ENCODE data around the gene ARHGEF33.

Gene ARHGEF33

DNA sequence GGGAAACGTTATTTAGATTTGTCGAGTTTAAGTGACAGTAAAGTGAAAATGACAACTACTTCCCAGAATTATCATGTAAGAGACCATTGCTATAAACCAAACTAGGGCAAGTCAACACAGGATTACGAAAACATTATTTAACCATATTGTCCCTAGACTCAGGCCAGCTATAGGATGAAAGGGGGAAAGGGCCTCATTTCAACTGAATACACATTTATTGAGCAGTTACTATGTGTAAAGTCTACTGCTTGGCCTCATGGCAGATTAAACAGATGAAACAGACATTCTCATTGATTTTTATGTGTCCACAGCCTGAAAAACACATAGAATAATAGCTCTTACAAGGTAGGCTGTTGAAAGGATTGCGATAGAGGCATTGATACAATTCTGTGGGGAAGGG, 32.7 kb downstream of the ARHGEF33 start:
- Histone ChIP-seq H3K27ac (ENCODE audit: low read length) (no peak overlapping the region), H3K36me3 (replicated peaks; ENCODE audit: low read depth, low read length) (no peaks in the 10 kb centered on the region), H3K79me2 (ENCODE audit: low read length) (no peaks in the 10 kb centered on the region), H3K27me3 (ENCODE audit: low read depth, low read length) (no peaks in the 10 kb centered on the region; the same call in 1 of the 2 replicates), H3K4me2 (ENCODE audit: low read length) (no peak overlapping the region), H3K4me3 (ENCODE audit: low read length) (no peak overlapping the region), H3K9ac (ENCODE audit: low read length) (no peak overlapping the region), H3K9me3 (ENCODE audit: insufficient read depth, low read length) (no peaks in the 10 kb centered on the region), H4K20me1 (ENCODE audit: insufficient read depth, low read length) (no peaks in the 10 kb centered on the region), H2AFZ (ENCODE audit: low read depth, low read length) (no peak overlapping the region), H3K4me1 (ENCODE audit: low read length) (no peaks in the 10 kb centered on the region)
- TF ChIP-seq EZH2phosphoT487 (IDR thresholded peaks at IDR 0.05; ENCODE audit: low read depth), result no peak
- TF ChIP-seq, protein P1, sequence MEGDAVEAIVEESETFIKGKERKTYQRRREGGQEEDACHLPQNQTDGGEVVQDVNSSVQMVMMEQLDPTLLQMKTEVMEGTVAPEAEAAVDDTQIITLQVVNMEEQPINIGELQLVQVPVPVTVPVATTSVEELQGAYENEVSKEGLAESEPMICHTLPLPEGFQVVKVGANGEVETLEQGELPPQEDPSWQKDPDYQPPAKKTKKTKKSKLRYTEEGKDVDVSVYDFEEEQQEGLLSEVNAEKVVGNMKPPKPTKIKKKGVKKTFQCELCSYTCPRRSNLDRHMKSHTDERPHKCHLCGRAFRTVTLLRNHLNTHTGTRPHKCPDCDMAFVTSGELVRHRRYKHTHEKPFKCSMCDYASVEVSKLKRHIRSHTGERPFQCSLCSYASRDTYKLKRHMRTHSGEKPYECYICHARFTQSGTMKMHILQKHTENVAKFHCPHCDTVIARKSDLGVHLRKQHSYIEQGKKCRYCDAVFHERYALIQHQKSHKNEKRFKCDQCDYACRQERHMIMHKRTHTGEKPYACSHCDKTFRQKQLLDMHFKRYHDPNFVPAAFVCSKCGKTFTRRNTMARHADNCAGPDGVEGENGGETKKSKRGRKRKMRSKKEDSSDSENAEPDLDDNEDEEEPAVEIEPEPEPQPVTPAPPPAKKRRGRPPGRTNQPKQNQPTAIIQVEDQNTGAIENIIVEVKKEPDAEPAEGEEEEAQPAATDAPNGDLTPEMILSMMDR (IDR thresholded peaks at IDR 0.05; ENCODE audit: low read depth, low read length), result no peak

DNA sequence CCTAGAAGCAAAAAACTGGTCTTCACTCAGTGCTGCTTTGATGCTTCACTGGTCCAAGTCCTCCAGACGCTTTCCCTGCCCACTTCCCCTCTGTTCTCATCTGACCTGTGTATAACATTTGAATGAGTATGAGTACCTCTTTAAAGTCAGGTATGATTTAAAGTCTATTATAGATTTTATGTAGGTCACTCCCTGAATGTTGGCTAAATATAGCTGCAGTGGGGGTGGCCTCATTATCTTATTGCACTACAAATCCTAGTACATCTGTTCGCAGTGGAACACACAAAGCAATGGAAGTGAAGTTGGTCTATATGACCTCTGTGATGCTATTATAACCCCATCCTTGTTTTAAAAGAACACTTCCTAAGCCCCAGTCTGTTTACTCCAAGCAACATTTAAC, 33.2 kb downstream of the ARHGEF33 start:
- no peak overlapping the region for H3K4me2 ChIP-seq (ENCODE audit: low read length)
- no peak overlapping the region for H3K4me3 ChIP-seq (ENCODE audit: low read length)

DNA sequence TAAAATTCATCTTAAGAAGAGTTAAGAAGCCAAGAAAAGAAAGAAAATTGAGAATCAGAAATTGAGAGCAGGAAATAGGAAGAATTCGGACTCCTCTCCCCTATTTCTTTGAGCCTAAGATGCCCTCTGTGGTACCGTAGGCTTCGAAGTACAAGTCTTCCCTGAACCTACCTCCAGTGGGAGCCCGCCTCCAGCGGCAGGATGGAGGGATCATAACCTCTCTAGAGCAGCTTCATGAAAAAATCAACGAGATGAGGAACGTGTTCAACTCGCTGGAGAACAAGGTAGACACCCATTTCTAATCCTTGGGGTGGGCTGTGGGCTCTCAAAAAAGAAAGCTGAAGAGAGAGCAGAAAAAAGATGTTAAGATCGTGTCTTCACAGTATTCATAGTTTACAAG, 36.3 kb downstream of the ARHGEF33 start:
- no peaks in the 10 kb centered on the region; the same call in 1 of the 2 replicates for H3K27me3 ChIP-seq (ENCODE audit: low read depth, low read length)
- H3K36me3 ChIP-seq (replicated peaks; ENCODE audit: low read depth, low read length), result no peaks in the 10 kb centered on the region
- no peak overlapping the region for H3K9ac ChIP-seq (ENCODE audit: low read length)
- TF ChIP-seq EZH2phosphoT487 (IDR thresholded peaks at IDR 0.05; ENCODE audit: low read depth), result no peak
- TF ChIP-seq, protein P1 (IDR thresholded peaks at IDR 0.05; ENCODE audit: low read depth, low read length), result no peak
- H3K4me3 ChIP-seq (ENCODE audit: low read length), result no peak overlapping the region
- H3K4me1 ChIP-seq (ENCODE audit: low read length), result no peaks in the 10 kb centered on the region
- no peak overlapping the region for H2AFZ ChIP-seq (ENCODE audit: low read depth, low read length)
- H3K79me2 ChIP-seq (ENCODE audit: low read length), result no peaks in the 10 kb centered on the region
- H3K9me3 ChIP-seq (ENCODE audit: insufficient read depth, low read length), result no peaks in the 10 kb centered on the region
- no peak overlapping the region for H3K27ac ChIP-seq (ENCODE audit: low read length)
- no peak overlapping the region for H3K4me2 ChIP-seq (ENCODE audit: low read length)
- no peaks in the 10 kb centered on the region for H4K20me1 ChIP-seq (ENCODE audit: insufficient read depth, low read length)

More for the DNA sequence above, 33.2 kb downstream of the ARHGEF33 start:
- no peaks in the 10 kb centered on the region for H3K36me3 ChIP-seq (replicated peaks; ENCODE audit: low read depth, low read length)
- H3K9me3 ChIP-seq (ENCODE audit: insufficient read depth, low read length), result no peaks in the 10 kb centered on the region
- no peaks in the 10 kb centered on the region for H3K4me1 ChIP-seq (ENCODE audit: low read length)
- no peak overlapping the region for H2AFZ ChIP-seq (ENCODE audit: low read depth, low read length)
- no peaks in the 10 kb centered on the region; the same call in 1 of the 2 replicates for H3K27me3 ChIP-seq (ENCODE audit: low read depth, low read length)
- H4K20me1 ChIP-seq (ENCODE audit: insufficient read depth, low read length), result no peaks in the 10 kb centered on the region
- H3K9ac ChIP-seq (ENCODE audit: low read length), result no peak overlapping the region
- TF ChIP-seq, protein P1 (IDR thresholded peaks at IDR 0.05; ENCODE audit: low read depth, low read length), result no peak
- no peak for TF ChIP-seq EZH2phosphoT487 (IDR thresholded peaks at IDR 0.05; ENCODE audit: low read depth)
- no peak overlapping the region for H3K27ac ChIP-seq (ENCODE audit: low read length)
- no peaks in the 10 kb centered on the region for H3K79me2 ChIP-seq (ENCODE audit: low read length)

DNA sequence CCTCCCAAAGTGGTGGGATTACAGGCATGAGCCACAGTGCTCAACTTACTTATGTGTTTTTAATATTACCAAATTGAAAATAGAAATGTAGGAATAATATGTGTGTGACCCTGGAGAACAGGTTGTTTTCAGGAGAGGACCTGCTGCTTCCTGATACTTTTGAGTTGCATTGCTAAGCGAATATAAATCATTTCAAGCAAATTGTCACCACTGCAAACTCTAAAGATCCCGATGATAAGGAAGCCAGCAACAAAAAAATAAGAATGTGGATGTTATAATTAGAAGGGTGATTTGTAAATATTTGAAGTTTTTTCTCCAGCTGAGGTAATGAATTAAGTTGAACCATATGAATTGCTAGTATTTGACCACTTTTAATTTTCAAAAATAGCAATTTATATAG, 40.9 kb downstream of the ARHGEF33 start:
- Histone ChIP-seq H3K4me3 (ENCODE audit: low read length) (no peak overlapping the region), H3K4me1 (ENCODE audit: low read length) (peaks cover 8% of the 10 kb centered on the region), H2AFZ (ENCODE audit: low read depth, low read length) (no peak overlapping the region), H3K36me3 (replicated peaks; ENCODE audit: low read depth, low read length) (no peaks in the 10 kb centered on the region), H4K20me1 (ENCODE audit: insufficient read depth, low read length) (no peaks in the 10 kb centered on the region), H3K27ac (ENCODE audit: low read length) (no peak overlapping the region), H3K4me2 (ENCODE audit: low read length) (no peak overlapping the region), H3K79me2 (ENCODE audit: low read length) (no peaks in the 10 kb centered on the region), H3K27me3 (ENCODE audit: low read depth, low read length) (peaks cover 4% of the 10 kb centered on the region), H3K9me3 (ENCODE audit: insufficient read depth, low read length) (no peaks in the 10 kb centered on the region), H3K9ac (ENCODE audit: low read length) (no peak overlapping the region)
- TF ChIP-seq, protein P1 (IDR thresholded peaks at IDR 0.05; ENCODE audit: low read depth, low read length), result no peak
- no peak for TF ChIP-seq EZH2phosphoT487 (IDR thresholded peaks at IDR 0.05; ENCODE audit: low read depth)

Data from OCI-LY3 (cell line).